Measurements from ENCODE around the gene PRDM16. TPM values are rescaled to one million over a fixed set of nuclear protein-coding genes. Genes with fewer than 3 reads are reported as not detected.

Gene PRDM16
- total and polyA plus RNA-seq, 2 of the 4 experiments (the other 2 are of a cell fraction) = 0.02 TPM; not detected in 1

DNA sequence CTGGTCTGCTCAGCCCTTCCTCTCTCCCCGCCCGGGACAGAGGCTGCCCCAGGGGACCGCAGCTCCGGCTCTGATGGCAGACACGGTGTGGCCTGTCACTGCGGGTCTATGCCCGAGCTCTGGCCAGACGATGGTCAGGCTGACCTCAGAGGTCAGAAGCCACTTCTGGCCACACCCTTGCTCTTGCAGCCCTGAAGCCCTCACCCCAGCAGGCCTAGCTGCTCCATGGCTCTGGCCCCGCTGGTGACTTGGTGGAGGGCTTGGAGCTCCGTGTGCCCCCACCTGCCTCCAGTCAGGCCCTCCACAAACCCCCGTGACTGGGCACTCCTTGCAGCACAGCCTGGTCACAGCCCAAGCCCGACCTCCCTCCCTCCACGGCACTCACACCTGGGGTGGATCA, 47.6 kb downstream of the PRDM16 start:
- Histone ChIP-seq H2BK5ac (ENCODE audit: low read depth, low read length, poor library complexity, severe bottlenecking) (no peak overlapping the region), H2AK5ac (ENCODE audit: low read depth, low read length) (no peak overlapping the region), H2BK20ac (ENCODE audit: low read depth, low read length) (no peak overlapping the region), H3K9ac (ENCODE audit: low read depth, low read length) (no peak overlapping the region), H4K91ac (ENCODE audit: insufficient read depth, low read depth, low read length) (no peak overlapping the region), H3K4me3 (ENCODE audit: insufficient read depth, low read depth, low read length) (no peak overlapping the region), H3K36me3 (ENCODE audit: control insufficient read depth, insufficient read depth, low read length) (no peaks in the 10 kb centered on the region), H2BK120ac (ENCODE audit: low read depth, low read length) (no peak overlapping the region), H3K14ac (replicated peaks; ENCODE audit: low read depth, low read length) (no peak overlapping the region), H2AFZ (replicated peaks; ENCODE audit: low read length, poor library complexity) (no peak overlapping the region), H3K9me1 (ENCODE audit: insufficient read depth, low read length) (no peaks in the 10 kb centered on the region), H4K20me1 (ENCODE audit: insufficient read depth, low read length) (no peaks in the 10 kb centered on the region), H3K23ac (ENCODE audit: low read depth, low read length) (no peak overlapping the region), H3K9me3 (ENCODE audit: control insufficient read depth, insufficient read depth, low read length) (peaks cover 55% of the 10 kb centered on the region), H3K18ac (ENCODE audit: low read depth, low read length) (no peak overlapping the region), H3K4me1 (ENCODE audit: control insufficient read depth, insufficient read depth, low read length) (no peaks in the 10 kb centered on the region), H2BK15ac (ENCODE audit: low read depth, low read length) (no peak overlapping the region), H3K79me1 (ENCODE audit: low read depth in 1 of 2, low read length in 2 of 2) (no peaks in the 10 kb centered on the region), H4K8ac (ENCODE audit: low read depth in 2 of 2, low read length in 2 of 2) (no peak overlapping the region), H3K27ac (ENCODE audit: insufficient read depth, low read length) (no peak overlapping the region), H2AK9ac (replicated peaks; ENCODE audit: low read depth, low read length, poor library complexity) (no peak overlapping the region), H4K5ac (ENCODE audit: low read depth, low read length) (no peak overlapping the region), H3K56ac (ENCODE audit: extremely low read depth, insufficient read depth, low read length) (no peak overlapping the region), H3K4me2 (ENCODE audit: low read depth, low read length) (no peak overlapping the region), H3K27me3 (ENCODE audit: control insufficient read depth, insufficient read depth, low read length) (no peaks in the 10 kb centered on the region), H3K4ac (ENCODE audit: low read depth, low read length) (no peak overlapping the region)
- in situ Hi-C loops (cut with MboI; ENCODE audit: low sequenced_read_pairs) (no loop called here), intact Hi-C loops (cut with micrococcal nuclease) (no loop called here), dilution Hi-C loops (cut with HindIII; ENCODE audit: low sequenced_read_pairs, unreplicated experiment) (no loop called here)
- TF ChIP-seq RFX5 (IDR thresholded peaks at IDR 0.05; ENCODE audit: low read depth, low read length) (no peak), RAD21 (IDR thresholded peaks at IDR 0.05; ENCODE audit: low read length) (no peak)
- TF ChIP-seq, protein P1, sequence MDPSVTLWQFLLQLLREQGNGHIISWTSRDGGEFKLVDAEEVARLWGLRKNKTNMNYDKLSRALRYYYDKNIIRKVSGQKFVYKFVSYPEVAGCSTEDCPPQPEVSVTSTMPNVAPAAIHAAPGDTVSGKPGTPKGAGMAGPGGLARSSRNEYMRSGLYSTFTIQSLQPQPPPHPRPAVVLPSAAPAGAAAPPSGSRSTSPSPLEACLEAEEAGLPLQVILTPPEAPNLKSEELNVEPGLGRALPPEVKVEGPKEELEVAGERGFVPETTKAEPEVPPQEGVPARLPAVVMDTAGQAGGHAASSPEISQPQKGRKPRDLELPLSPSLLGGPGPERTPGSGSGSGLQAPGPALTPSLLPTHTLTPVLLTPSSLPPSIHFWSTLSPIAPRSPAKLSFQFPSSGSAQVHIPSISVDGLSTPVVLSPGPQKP (IDR thresholded peaks at IDR 0.05; ENCODE audit: borderline replicate concordance, low read depth, low read length) = no peak
- ChIA-PET CTCF (no interaction called here), POLR2A (ENCODE audit: unreplicated experiment) (no interaction called here)
- ATAC-seq (ENCODE audit: low read depth) (no peak), DNase-seq (no peak)
- WGBS, 2 experiments (ENCODE audit: extremely low coverage in 2 of 2, insufficient read length in 1 of 2) = no CpG with 5 or more reads among the region's 13 CpGs
- BruUV-seq (replicated peaks) = no TSS peak
